CD4-positive, alpha-beta T cell treated with Interleukin-4 for 1 hour (primary cell): Measurements from ENCODE around the gene KRTAP3-3.
"Not testable (repeated sequence)": the region's sequence is repeated elsewhere in the genome, so short reads cannot be mapped to it uniquely, and the experiment has no call there.

Experiments
- DNase-seq, 2 donors: peaks; one replicate each; pipeline ENCODE4 v3.0.0-alpha.2; 2020 to 2022

The KRTAP3-3 gene

DNA sequence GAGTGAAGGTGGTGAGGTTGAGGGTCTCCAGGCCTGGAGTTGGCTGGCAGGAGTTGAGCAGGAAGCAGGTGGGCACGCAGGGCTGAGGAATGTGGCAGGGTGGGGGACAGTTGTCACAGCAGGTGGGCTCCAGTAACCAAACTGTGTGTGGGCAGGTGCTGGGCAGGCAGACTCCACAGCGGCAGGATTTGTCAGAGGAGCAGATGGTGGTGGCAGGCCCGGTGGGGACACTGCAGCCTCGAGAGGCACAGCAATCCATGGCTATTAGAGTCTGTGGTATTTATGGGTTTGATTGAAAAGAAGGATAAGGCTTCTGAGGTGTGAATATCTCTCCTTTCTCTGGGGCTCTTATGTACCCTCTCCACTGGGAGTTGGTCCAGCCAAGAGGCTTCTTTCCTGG lies at the start of gene KRTAP3-3:
KRTAP3-3 (minus strand) TSS at position 326 of the 400 bp plus-strand sequence; CDS start at position 259, 67 bp downstream.
- no peak for DNase-seq

- no peak for DNase-seq
Measured at GRCh38 chr17:41042953-41043352, 49.0 kb upstream of the KRTAP3-3 start.

DNA sequence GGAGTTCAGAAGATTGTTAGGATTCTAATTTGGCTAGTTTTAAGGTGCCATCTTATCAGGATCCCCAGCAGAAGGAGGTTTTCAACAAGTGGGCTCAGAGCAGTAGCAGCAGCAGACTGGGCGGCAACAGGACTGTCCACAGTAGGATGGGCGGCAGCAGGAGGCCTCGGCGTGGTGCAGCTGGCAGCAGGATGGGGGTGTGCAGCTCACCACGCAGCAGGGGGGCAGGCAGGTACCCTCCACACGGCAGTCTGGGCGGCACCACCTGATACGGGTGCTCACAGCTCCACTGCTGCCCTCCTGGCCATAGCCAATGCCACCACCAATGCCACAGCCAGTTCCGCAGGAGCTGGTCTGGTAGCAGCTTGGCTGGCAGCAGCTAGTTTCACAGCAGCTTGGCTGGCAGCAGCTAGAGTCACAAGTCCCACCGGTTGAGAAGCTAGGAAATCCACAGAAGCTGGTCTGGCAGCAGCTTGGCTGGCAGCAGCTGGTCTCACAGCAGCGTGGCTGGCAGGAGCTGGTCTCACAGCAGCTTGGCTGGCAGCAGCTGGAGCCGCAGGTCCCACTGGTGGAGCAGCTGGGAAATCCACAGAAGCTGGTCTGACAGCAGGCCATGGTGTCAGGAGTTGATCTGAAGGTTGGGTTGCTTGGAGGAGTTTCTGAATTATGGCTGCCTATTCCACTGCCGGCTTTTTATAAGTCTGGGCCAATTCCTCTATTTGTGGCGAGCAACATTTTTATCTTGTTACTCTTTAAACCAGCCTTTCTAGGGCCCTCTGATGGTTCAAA lies 47.0 kb upstream of the KRTAP3-3 start, which contains the start of gene KRTAP1-1:
KRTAP1-1 (minus strand) TSS at position 668 of the 789 bp plus-strand sequence; CDS start at position 615, 53 bp downstream.
- DNase-seq: not testable (repeated sequence)

DNA sequence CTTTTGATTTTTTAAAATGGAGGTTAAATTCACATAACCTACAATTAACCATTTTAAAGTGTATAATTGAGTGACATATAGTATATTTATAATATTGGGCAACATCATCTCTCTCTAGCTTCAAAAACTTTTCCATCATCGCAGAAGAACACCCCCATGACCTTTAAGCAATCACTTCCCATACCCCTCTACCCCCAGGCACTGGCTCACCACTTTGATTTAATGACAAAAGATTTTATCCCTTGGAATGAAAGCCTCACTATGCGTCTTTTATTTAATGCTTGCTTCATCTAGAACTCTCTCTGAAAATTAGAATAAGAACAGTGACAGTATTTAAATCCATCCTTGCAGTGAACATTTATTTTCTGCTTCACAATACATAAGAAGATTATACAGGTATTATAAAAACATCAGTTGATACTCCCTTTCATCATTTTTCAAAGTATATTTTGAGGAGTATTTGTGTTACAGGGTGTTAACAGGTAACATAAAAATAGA lies 43.9 kb upstream of the KRTAP3-3 start:
- DNase-seq: no peak

- DNase-seq: not testable (repeated sequence)
Measured at GRCh38 chr17:41034346-41034935, 40.5 kb upstream of the KRTAP3-3 start, which contains the start of gene KRTAP1-3. KRTAP1-3 (minus strand) TSS chr17:41034874; CDS start chr17:41034821, 53 bp downstream.

GRCh38 chr17:41029633-41030245 lies 35.8 kb upstream of the KRTAP3-3 start, which contains the start of gene KRTAP1-4:
KRTAP1-4 (minus strand) TSS chr17:41030195; CDS start chr17:41030078, 117 bp downstream.
- no peak for DNase-seq

GRCh38 chr17:41026715-41027471 lies 32.9 kb upstream of the KRTAP3-3 start, which contains the start of gene KRTAP1-5:
KRTAP1-5 (minus strand) TSS chr17:41027208; CDS start chr17:41027155, 53 bp downstream.
- DNase-seq: no peak

GRCh38 chr17:41024697-41025096 lies 30.7 kb upstream of the KRTAP3-3 start:
- DNase-seq: no peak

DNA sequence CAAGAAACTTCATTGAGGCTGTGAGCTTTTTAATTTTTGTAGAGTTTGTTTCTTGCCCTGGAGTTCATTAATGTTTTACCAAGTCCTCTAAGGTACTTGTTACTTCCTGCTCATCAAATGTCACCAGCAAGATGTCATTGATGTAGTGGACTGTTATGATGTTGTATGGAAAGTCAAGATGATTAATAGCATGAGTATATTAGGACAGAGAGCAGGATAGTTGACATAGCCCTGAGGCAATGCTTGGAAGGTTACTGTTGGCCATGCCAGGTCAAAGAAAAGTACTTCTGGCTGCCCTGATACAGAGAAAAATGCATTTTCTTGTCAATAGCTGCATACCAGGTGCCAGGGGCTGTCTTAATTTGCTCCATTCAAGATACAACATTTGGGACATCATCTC lies 26.4 kb upstream of the KRTAP3-3 start:
- no peak for DNase-seq

- DNase-seq: no peak
Measured at GRCh38 chr17:41019415-41019814, 25.5 kb upstream of the KRTAP3-3 start.

GRCh38 chr17:41018541-41018940 lies 24.6 kb upstream of the KRTAP3-3 start:
- no peak for DNase-seq

DNA sequence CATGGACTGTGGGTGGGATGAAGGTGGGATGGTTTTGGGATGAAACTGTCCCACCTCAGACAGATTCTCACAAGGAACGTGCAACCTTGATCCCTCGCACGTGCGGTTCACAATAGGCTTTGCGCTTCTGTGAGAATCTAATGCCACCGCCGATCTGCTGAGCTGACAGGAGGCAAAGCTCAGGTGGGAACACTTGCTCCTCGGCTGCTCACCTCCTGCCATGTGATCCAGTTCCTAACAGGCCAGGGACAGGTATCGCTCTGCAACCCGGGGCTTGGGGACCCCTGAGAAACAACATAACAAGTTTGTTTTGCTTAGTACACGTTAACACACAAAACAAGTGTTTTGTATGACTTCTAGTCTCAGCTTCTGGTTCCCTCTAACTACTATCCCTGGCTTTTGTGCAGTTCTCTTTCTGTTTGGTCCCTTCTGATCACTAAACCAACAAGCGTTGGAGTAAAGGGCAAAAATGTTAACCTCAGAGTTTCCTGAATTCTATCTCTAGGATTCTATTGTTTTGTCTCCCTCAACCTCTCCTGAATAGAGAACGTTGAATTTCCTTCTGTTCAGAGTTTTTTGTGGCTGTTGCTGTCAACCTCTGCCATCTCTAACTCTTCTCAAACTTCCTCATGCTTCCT lies 22.7 kb upstream of the KRTAP3-3 start:
- DNase-seq: no peak

DNA sequence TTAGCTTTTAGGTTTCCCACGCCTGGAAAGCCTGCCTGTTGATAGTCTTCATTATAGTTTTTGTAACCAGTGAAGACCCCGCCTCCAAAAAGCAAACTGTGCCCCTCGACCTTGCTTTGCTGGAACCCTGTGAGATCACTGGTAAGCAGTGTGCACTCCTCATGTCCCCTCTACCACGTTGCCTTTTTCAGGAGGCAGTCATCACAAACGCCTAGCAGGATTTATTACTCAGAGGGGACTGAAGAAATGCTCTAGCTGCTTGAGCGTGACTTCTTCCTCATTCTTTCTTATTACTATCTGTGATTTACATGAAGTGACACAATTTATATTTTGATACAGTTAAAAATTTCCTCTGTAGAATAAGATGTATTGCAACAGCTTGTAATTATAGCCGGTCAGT lies 21.5 kb upstream of the KRTAP3-3 start:
- no peak for DNase-seq

DNA sequence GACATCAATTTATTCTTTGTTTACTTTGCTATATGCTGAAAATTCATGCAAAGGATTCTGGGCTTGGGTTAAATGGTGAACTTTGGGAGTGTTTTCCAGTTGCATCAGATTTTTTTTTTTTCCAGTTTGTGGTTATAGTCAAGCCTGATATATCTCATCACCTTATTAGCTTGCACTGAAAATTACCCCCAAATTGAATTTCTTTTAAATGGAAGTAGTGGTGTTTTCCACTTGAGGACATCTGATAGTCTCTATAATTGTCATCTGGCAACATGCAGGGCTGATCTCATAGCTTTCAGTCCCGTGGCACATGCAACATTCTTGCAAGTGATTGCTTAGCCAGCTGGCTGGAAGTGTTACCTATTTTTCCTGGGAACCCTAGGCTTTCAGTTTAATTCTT lies 19.6 kb upstream of the KRTAP3-3 start:
- DNase-seq: no peak

- no peak for DNase-seq
Measured at GRCh38 chr17:41013181-41013580, 19.2 kb upstream of the KRTAP3-3 start.

DNA sequence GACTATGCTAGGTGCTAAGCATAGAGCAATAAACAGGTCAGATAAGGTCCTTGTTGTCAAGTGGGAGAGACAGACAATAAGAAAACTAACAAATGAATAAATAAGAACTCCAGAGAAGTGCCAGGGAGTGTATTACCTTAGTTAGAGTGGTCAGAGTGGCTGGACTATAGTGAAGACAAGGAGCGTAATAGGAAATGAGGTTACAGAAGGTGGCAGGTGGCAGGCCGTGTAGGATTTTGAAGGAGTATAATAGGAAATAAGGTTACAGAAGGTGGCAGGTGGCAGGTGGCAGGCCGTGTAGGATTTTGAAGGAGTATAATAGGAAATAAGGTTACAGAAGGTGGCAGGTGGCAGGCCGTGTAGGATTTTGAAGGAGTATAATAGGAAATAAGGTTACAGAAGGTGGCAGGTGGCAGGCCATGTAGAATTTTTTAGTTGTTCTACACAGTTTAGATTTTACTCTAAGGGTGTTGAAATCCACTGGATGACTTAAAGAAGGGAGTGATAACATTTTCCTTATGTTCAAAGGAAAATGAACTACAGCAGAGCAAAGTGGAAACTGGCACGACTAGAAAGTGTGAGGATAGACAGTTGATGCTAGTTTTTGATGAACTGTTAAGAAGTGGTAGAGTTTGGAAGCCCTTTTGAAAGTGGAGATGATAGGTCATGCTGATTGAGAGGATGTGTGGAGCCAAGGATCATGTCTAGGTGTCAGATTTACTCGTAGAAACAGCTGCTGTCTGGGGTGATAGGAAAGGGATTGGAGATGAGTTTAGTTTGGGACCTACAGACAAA lies 18.6 kb upstream of the KRTAP3-3 start:
- no peak for DNase-seq

DNA sequence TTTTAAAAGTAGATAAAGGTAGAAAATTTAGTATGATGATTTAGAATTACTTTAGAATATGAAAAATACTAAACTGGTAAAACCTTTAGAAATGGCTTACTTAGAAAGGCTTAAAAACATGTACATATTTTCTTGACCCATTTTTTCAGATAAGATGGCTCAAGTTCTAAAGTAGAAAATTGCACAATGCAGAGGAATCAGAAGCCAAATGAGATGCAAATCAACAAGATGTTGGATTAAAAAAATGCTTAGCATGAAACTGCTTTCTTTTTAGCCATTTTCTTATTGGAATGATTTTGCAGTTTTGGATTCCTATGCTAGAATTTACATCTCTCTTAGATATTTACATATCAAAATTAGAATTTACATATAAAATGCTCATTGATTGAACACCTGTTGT lies 16.5 kb upstream of the KRTAP3-3 start:
- no peak for DNase-seq

DNA sequence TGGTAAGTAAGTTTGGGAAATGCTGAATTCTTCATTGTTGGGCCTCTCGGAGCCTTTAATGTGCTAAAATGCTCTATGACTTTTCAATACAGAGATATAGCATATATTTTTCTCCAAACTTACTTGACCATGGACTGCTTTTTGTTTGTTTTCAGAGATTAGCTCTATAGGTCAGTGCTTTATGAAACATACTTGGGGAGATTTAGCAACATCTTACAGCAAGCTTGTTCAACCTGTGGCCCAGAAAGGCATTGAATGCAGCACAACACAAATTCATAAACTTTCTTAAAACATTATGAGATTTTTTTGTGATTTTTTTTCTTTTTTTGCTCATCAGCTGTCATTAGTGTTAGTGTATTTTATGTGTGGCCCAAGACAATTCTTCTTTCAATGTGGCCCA lies 16.0 kb upstream of the KRTAP3-3 start:
- DNase-seq: no peak

DNA sequence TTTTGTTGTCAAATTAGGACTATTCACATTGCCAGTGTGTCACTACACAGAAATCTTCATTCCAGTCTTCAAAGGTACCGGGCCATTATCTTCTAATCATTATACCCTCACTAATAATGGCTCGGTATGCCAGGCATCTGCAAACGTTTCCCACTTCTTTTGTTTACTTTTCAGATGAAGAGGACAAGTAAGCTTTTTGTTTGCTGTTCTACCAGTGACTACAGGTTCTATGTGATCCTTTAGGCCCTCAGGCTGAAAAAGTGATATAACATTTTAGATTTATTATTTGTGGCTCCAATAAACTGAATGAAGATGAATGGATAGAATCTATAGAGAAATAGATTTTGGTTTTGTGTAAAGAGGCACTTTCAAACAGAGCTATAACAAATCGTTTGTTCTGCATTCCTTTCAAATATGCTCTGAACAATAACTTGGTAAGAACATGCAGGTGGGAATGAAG lies 15.4 kb upstream of the KRTAP3-3 start:
- no peak for DNase-seq

DNA sequence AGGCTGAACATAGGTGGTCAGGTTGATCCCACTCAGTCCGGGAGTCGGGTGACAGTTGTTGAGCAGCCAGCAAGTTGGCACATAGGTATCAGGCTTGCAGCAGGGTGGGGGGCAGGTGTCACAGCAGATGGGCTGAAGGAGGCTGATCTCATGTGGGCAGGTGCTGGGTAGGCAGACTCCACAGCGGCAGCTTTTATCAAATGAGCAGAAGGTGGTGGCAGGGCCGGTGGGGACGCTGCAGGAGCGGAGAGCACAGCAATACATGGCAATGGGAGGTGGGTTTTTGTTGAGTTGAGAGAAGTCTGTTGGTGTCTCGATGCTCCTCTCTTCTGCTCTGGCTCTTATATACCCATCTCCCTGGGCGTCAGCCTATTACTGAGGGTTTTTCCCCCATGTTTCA lies 14.8 kb upstream of the KRTAP3-3 start, which contains the start of gene KRTAP3-1:
KRTAP3-1 (minus strand) TSS at position 318 of the 400 bp plus-strand sequence; CDS start at position 264, 54 bp downstream.
- no peak for DNase-seq

DNA sequence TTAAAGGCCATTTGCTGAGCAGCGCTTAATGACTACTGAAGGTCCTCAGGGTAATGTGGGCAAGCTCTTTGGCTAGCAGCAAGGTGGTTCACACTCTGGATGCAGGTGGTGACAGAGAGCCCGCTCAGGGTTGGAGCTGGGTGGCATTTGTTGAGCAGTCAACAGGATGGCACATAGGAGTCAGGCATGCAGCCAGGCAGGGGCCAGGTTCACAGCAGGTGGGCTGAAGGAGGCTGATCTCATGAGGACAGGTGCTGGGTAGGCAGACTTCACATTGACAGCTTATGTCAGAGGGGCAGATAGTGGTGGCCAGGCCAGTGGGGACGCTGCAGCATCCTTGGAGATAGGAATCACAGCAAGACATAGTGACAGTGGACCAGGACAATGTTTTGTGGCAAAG lies 10.4 kb upstream of the KRTAP3-3 start:
- no peak for DNase-seq
